GM19238 (cell line): ENCODE data around the gene SNX1.

Source experiments
- DNase-seq: peaks from one replicate; pipeline ENCODE4 v3.0.0; 2011; ENCODE audit warnings: low spot score; ENCODE audit not compliant: insufficient read length

The SNX1 gene

GRCh38 chr15:64163659-64164362, 68.0 kb downstream of the SNX1 start:
- no peak for DNase-seq

DNA sequence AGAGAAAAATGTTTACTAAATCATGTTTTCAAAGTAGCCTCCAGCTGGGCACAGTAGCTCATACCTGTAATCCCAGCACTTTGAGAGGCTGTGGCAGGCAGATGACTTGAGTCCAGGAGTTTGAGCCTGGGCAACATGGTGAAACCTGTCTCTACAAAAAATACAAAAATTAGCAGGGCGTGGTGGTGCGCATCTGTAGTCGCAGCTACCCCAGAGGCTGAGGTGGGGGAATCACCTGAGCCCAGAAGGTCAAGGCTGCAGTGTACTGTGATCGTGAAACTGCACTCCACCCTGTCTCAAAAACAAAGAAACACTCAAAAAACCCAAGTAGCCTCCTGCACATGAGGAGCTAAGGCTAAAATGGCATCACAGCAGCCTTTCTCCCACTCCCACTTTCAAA, 68.7 kb downstream of the SNX1 start:
- DNase-seq, result no peak

GRCh38 chr15:64166102-64166890, 70.5 kb downstream of the SNX1 start:
- no peak for DNase-seq

DNA sequence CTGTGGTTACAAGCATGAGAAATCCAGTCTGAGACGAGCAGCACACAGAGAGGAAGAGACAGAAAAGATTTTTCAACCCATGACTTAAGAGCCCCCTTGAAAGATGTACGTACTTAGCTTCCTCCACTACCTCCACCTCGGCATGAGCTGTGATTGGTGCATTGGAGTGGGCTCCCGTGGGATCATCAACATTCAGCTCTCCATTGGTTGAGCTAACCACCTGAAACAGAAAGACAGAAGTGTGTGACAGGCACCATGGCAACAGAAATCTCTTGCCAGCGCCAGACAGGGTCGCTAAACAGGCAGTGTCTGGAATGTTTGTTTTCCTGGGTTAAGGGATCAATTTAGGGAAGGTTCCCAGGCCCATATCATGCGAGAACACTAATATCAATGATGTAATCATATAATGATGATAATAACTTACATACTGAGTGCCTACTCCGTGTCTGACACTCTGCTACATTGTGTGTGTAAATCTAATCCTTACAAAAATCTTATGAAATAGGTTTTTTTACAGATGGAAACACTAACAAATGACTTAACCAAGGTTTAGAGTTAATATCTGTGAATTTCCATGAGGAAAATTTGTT, 84.5 kb downstream of the SNX1 start:
- DNase-seq, result peak; percentile 58

DNA sequence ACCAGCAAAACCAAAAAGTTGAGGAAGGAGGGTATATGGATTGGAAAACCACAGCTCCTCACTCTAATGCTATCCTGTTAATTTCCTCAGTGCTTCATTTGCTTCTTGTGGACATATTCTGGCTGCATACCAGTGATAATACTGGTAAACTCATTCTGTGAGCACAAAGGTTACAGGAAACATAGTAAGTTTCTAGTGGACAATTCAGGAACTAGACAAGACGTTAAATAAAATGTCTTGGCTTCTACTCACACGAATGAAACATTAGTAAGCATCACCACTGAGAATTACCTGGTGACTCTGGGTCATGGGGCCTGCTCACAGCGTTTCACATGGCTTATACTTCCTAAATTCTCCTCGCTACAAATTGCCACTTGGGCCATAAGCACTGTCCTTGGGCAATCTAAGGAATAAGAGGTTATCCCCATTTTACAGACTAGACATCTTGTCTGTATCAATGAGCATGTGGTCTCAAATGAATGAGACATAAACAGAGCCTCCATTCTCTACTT, 87.1 kb downstream of the SNX1 start:
- DNase-seq, result no peak

- no peak for DNase-seq
Measured at GRCh38 chr15:64185146-64185911, 89.5 kb downstream of the SNX1 start.

DNA sequence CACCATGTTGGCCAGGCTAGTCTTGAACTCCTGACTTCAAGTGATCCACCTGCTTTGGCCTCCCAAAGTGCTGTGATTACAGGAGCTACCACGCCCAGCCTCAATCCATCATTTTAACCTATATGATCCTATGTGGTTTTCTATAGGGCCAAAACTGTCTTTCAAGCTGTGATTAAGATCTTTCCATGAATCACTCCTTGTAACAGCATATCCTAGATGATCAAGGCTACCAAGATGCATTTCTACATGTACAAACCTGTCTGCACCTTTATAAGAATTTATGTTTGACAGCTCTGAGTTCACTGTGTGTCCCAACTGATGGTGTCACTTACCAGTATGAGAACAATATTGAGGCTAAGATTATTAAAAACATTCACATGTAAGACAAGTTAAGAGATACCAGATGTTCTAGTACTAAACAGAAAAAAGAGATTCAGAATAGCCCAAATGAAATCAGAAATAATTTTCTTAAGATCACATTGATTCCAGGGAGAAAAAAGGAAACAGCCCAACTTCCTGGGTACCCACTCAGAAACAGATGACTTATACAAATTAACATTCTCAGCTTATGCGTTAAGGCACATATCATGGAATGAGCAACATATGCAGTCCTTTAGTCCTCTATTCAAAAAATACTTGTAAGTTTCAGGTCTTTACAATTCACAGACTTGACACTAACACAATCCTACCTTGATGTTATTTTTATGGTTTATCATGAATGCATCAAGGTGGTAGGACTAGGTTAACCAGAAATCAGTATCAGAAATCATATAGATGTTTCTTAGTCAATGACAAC, 91.8 kb downstream of the SNX1 start:
- DNase-seq, result no peak
